Kidney (tissue), 14 donors: ENCODE data around the gene LRRC51. TPM values are rescaled to one million over a fixed set of nuclear protein-coding genes. Genes with fewer than 3 reads are reported as not detected.

Source experiments
- DNase-seq, 5 donors: peaks; one replicate each; pipeline ENCODE4 v3.0.0-alpha.2; 2013 to 2020
- FAIRE-seq: peaks from 2 replicates; lab custom pipeline; 2012; peaks lifted over from hg19 to GRCh38; lab: Jason Lieb, UNC
- H3K27ac ChIP-seq, 2 donors: one replicate each; pipeline ENCODE4 v1.7.0; 2013; ENCODE audit warnings: low read depth in 2 of 2, low read length in 2 of 2, inconsistent platforms in 1 of 2
- H3K27me3 ChIP-seq: one replicate; pipeline ENCODE4 v1.7.1; 2013; ENCODE audit warnings: low read length, inconsistent platforms; ENCODE audit not compliant: control insufficient read depth, insufficient read depth
- H3K36me3 ChIP-seq, 3 donors: one replicate each; pipeline versions ENCODE4 v1.7.0 to v1.7.1; 2013; ENCODE audit warnings: low read length in 3 of 3, control low read depth in 1 of 3, inconsistent platforms in 1 of 3; ENCODE audit not compliant: insufficient read depth in 3 of 3, control insufficient read depth in 2 of 3
- H3K4me1 ChIP-seq, 3 donors: one replicate each; pipeline versions ENCODE4 v1.7.0 to v1.7.1; 2013; ENCODE audit warnings: low read length in 3 of 3, inconsistent platforms in 1 of 3, low read depth in 1 of 3; ENCODE audit not compliant: control insufficient read depth in 2 of 3, insufficient read depth in 2 of 3
- H3K4me3 ChIP-seq, 3 donors: one replicate each; pipeline versions ENCODE4 v1.7.0 to v1.8.1; 2013; ENCODE audit warnings: low read length in 3 of 3, control low read depth in 1 of 3, inconsistent platforms in 1 of 3
- H3K9ac ChIP-seq, 3 donors: one replicate each; pipeline versions ENCODE4 v1.7.0 to v1.7.1; 2013; ENCODE audit warnings: low read length in 3 of 3, control low read depth in 1 of 3, inconsistent platforms in 1 of 3
- H3K9me3 ChIP-seq, 3 donors: one replicate each; pipeline versions ENCODE4 v1.7.0 to v1.7.1; 2013; ENCODE audit warnings: low read length in 3 of 3, control low read depth in 1 of 3, inconsistent platforms in 1 of 3; ENCODE audit not compliant: control insufficient read depth in 2 of 3, insufficient read depth in 1 of 3
- CTCF ChIP-seq: IDR thresholded peaks from 3 replicates; pipeline ENCODE4 v1.5.1; 2012; ENCODE audit warnings: mild to moderate bottlenecking, moderate library complexity, borderline replicate concordance; ENCODE audit not compliant: insufficient read depth; ENCODE audit errors: extremely low read depth
- intact Hi-C: fragments of 100-400 bp; cut with DNase I; formaldehyde crosslinking; loops from one replicate; pipeline ENCODE4 v1.11.1; 2022
- polyA plus RNA-seq: library from polyadenylated mRNA; stranded (reverse); fragments of 350-450 nt; fragmentation: Illumina TruSeq; extraction: RNeasy Lipid Tissue Mini Kit (QIAGEN cat#74804); gene quantifications from one replicate; pipeline ENCODE4 v1.2.3, GENCODE V29; 2014; ENCODE audit warnings: low read depth, low replicate concordance; ENCODE audit not compliant: insufficient read depth
- total RNA-seq: library from RNA; stranded (reverse); fragmentation: NEBNext Ultra II Directional; extraction: Animal tissue kit (Norgen Biotek cat#: 25700); gene quantifications from one replicate; pipeline ENCODE4 v1.2.1, GENCODE V29; 2021
- donor health status: control.
- donor health status: control.
- donor health status: control.
- donor health status: control.
- donor health status: control.
- donor health status: DM: yes; HTN: yes; CAD: no.
- donor health status: Normal renal cell carcinoma (clear cell type).

Gene LRRC51
- total and polyA plus RNA-seq, 2 donors from 2014 or later: 23.3 to 28.9 TPM

DNA sequence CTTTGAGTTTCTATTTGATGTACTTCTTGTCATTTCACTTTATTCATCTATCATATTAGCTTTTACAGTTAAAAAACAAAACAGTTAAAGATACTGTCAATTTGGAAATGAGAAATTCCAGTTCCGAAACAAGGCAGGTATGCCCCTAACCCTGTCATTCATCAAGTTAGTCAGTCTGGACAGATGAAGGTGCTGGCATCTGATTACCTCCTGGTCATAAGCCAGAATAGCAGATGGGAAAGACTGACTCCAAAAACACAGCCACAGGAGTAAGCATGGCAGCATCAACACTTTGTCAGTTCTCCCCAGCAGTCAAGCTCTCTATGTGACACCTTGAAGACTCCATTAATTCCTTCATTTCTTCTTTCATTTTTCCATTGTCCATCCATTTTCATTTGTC, 4.3 kb downstream of the LRRC51 start:
- Histone ChIP-seq H3K9ac (no peak overlapping the region), H3K4me3 (no peak overlapping the region), H3K27me3 (no peaks in the 10 kb centered on the region), H3K36me3 (peaks cover 0 to 6% (median 5%) of the 10 kb centered on the region in 3 donors), H3K27ac (no peak overlapping the region), H3K4me1 (peaks cover 0 to 6% (median 4%) of the 10 kb centered on the region in 3 donors), H3K9me3 (no peaks in the 10 kb centered on the region)
- DNase-seq (no peak), FAIRE-seq (no peak)
- TF ChIP-seq CTCF: no peak
- intact Hi-C loops: no loop called here

DNA sequence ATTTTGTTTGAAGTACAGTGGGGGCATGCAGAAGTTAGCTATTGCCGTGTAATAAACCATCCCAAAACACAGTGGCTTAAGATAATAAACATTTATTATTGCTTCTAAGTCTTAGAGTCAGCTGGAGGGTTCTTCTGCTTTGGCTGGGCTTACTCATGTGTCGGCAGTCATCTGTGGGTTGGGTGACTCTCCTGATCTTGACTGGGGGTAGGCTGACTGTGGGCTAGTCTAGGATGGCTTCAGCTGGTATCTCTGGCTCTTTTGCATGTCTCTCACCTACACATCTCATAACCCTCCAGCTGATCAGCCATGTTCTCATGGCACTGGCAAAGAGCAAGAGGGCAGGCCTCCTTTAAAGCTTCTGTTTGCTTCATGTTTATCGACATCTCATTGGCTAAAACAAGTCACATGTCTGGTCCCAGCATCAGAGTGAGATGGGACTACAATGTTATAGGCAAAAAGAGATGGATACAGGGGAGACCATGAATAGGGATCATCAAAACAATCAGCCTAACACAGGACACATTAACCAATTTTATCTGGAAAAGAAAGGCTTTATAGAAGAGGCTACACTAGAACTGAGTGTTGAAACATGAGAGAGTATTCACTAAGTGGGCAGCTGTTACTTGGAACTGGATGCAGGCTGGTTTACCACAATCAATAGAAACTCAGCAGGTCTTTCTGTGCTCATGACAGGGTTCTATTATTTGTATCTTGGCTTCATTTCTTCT, 5.1 kb downstream of the LRRC51 start:
- intact Hi-C loops: no loop called here
- FAIRE-seq: no peak
- Histone ChIP-seq H3K27me3 (no peaks in the 10 kb centered on the region), H3K4me3 (no peak overlapping the region), H3K27ac (no peak overlapping the region), H3K9me3 (no peaks in the 10 kb centered on the region), H3K36me3 (peaks cover 0 to 6% (median 5%) of the 10 kb centered on the region in 3 donors), H3K9ac (no peak overlapping the region), H3K4me1 (peaks cover 0 to 7% (median 4%) of the 10 kb centered on the region in 3 donors)
- TF ChIP-seq CTCF: no peak
- DNase-seq: no peak

DNA sequence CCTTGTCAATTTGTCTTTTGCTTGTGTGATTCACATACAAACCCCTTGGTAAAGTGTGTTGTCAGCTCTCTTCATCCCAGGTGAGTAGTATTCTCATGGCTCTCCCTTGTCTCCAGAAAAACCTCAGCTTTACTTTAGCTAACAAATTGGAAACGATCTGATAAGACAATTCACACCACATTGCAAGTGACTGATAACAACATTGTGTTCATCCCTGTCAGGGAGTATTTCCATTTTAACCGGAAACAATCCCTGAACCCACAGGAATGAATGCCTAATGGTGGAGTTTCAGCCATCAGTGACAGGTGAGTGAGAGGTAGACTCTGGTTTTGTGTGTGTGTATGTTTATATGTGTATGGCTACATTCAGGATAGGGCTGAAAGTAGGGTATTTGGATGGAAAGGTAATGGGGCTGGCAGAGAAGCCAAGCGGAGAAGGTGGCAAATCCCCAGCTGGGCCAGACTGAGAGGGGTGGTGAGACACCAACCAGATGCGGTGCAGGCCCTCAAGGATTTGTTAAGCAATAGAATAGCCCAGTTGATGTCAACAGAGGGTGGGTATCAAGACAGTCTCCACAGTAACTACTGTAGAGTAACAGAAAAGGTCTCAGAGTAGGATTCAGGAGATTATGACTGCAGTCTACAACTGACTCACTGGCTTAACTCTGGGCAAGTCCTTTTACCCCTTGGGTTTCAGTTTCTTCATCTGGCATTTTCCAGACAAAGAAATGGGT, 7.6 kb downstream of the LRRC51 start:
- no peak overlapping the region for H3K9ac ChIP-seq

More for the DNA sequence above, 7.6 kb downstream of the LRRC51 start:
- FAIRE-seq (no peak), DNase-seq (no peak)
- Histone ChIP-seq H3K27me3 (no peaks in the 10 kb centered on the region), H3K36me3 (peaks cover 0 to 6% (median 5%) of the 10 kb centered on the region in 3 donors), H3K4me1 (peaks cover 0 to 11% (median 0%) of the 10 kb centered on the region in 3 donors), H3K27ac (no peak overlapping the region), H3K4me3 (no peak overlapping the region), H3K9me3 (no peaks in the 10 kb centered on the region)
- intact Hi-C loops: no loop called here
- TF ChIP-seq CTCF: no peak
